SK-N-SH (cell line): ENCODE results near the gene EMCN. TPM values are rescaled to one million over a fixed set of nuclear protein-coding genes. Genes with fewer than 3 reads are reported as not detected.

Experiments
- CTCF ChIA-PET: fragments of 300-600, 350-600 bp; formaldehyde crosslinking; extraction: SDS; loops from one replicate; lab custom pipeline; 2021; lab: Yijun Ruan, JAX
- POLR2A ChIA-PET: fragments of 350-600 bp; sonication (Branson Sonifier 250); formaldehyde crosslinking; extraction: SDS; loops from one replicate; lab custom pipeline; 2020; ENCODE audit warnings: antibody characterized with exemption, inconsistent platforms; lab: Yijun Ruan, JAX
- DNase-seq: peaks from one replicate; pipeline ENCODE4 v3.0.0; 2012
- H2AFZ ChIP-seq: fragments of 200-600 bp; sonication (generic); 2 replicates; pipeline ENCODE4 v1.8.1; 2016; ENCODE audit warnings: antibody characterized with exemption, mild to moderate bottlenecking, low read depth
- H3F3A ChIP-seq: fragments of 200-600 bp; sonication (generic); replicated peaks from 2 replicates; pipeline ENCODE3; 2016; ENCODE audit warnings: antibody characterized with exemption, mild to moderate bottlenecking; ENCODE audit not compliant: insufficient read depth
- H3K27ac ChIP-seq, 2 experiments: fragments of 200-500 bp in 1 of 2; fragments of 200-600 bp in 1 of 2; sonication (Bioruptor generic) in 1 of 2; sonication (generic), shearing (Covaris generic) in 1 of 2; 2 replicates each; pipeline versions ENCODE4 v1.5.1 to v1.6.1; 2014 to 2016; ENCODE audit warnings: low read depth in 2 of 2, inconsistent platforms in 1 of 2, low read length in 1 of 2, mild to moderate bottlenecking in 1 of 2, mixed read lengths in 1 of 2
- H3K27me3 ChIP-seq: fragments of 200-600 bp; sonication (generic), shearing (Covaris generic); 2 replicates; pipeline ENCODE4 v1.6.1; 2016; ENCODE audit warnings: mixed run types; ENCODE audit not compliant: insufficient read depth
- H3K36me3 ChIP-seq, 2 experiments: fragments of 200-500 bp in 1 of 2; fragments of 200-600 bp in 1 of 2; sonication (Bioruptor generic) in 1 of 2; sonication (generic) in 1 of 2; replicated peaks in 1 of 2; 2 replicates each; pipeline versions ENCODE3 to v1.5.1; 2014 to 2016; ENCODE audit warnings: low read length in 1 of 2, mild to moderate bottlenecking in 1 of 2; ENCODE audit not compliant: insufficient read depth in 2 of 2, control insufficient read depth in 1 of 2
- H3K4me1 ChIP-seq, 2 experiments: fragments of 200-500 bp in 1 of 2; fragments of 200-600 bp in 1 of 2; sonication (Bioruptor generic) in 1 of 2; sonication (generic), shearing (Covaris generic) in 1 of 2; 2 replicates each; pipeline versions ENCODE4 v1.5.1 to v1.6.1; 2014 to 2016; ENCODE audit warnings: low read depth in 1 of 2, low read length in 1 of 2, mixed run types in 1 of 2; ENCODE audit not compliant: insufficient read depth in 2 of 2, control insufficient read depth in 1 of 2
- H3K4me2 ChIP-seq: fragments of 200-600 bp; sonication (generic), shearing (Covaris generic); 2 replicates; pipeline ENCODE4 v1.6.1; 2017; ENCODE audit warnings: mixed run types
- H3K4me3 ChIP-seq, 2 experiments: fragments of 200-500 bp in 1 of 2; fragments of 200-600 bp in 1 of 2; sonication (Bioruptor generic) in 1 of 2; sonication (generic), shearing (Covaris generic) in 1 of 2; 2 replicates each; pipeline versions ENCODE4 v1.5.1 to v1.8.1; 2014 to 2016; ENCODE audit warnings: low read depth in 2 of 2, inconsistent platforms in 1 of 2, low read length in 1 of 2, mild to moderate bottlenecking in 1 of 2, mixed read lengths in 1 of 2, moderate library complexity in 1 of 2
- H3K79me2 ChIP-seq: fragments of 200-600 bp; sonication (generic); 2 replicates; pipeline ENCODE4 v1.8.1; 2017; ENCODE audit warnings: mild to moderate bottlenecking; ENCODE audit not compliant: insufficient read depth
- H3K9ac ChIP-seq: fragments of 200-600 bp; sonication (generic); 2 replicates; pipeline ENCODE4 v1.6.1; 2017; ENCODE audit warnings: mixed run types
- H3K9me2 ChIP-seq: fragments of 200-600 bp; sonication (generic); 2 replicates; pipeline ENCODE4 v1.6.1; 2017; ENCODE audit warnings: mixed run types
- H3K9me3 ChIP-seq: fragments of 200-600 bp; sonication (generic); 2 replicates; pipeline ENCODE4 v1.6.1; 2017; ENCODE audit warnings: mixed run types, mild to moderate bottlenecking, moderate library complexity
- H4K20me1 ChIP-seq: fragments of 200-600 bp; sonication (generic); 2 replicates; pipeline ENCODE4 v1.6.1; 2017; ENCODE audit warnings: mild to moderate bottlenecking, mixed run types; ENCODE audit not compliant: insufficient read depth
- EP300 ChIP-seq, 2 experiments: IDR thresholded peaks; 2 replicates each; pipeline versions ENCODE4 v1.4.0 to v1.6.1; 2012; ENCODE audit warnings: borderline replicate concordance in 1 of 2, low read depth in 1 of 2, low read length in 1 of 2
- FOSL2 ChIP-seq: IDR thresholded peaks from 2 replicates; pipeline ENCODE4 v1.4.0; 2012; ENCODE audit warnings: low read depth, mild to moderate bottlenecking, moderate library complexity, borderline replicate concordance
- FOXJ3 ChIP-seq: sonication (generic); formaldehyde crosslinking; IDR thresholded peaks from 2 replicates; pipeline ENCODE4 v1.5.1; 2020; ENCODE audit warnings: mild to moderate bottlenecking, missing genetic modification reagents
- JUND ChIP-seq: IDR thresholded peaks from 2 replicates; pipeline ENCODE4 v1.4.0; 2012
- MEF2A ChIP-seq: IDR thresholded peaks from 2 replicates; pipeline ENCODE4 v1.4.0; 2012; ENCODE audit warnings: low read depth, borderline replicate concordance
- MXI1 ChIP-seq: IDR thresholded peaks from 2 replicates; pipeline ENCODE4 v1.6.1; 2012; ENCODE audit warnings: mild to moderate bottlenecking, low read depth, low read length, improper control_type of control experiment
- NFIC ChIP-seq: IDR thresholded peaks from 2 replicates; pipeline ENCODE4 v1.4.0; 2012; ENCODE audit warnings: borderline replicate concordance
- NRF1 ChIP-seq: IDR thresholded peaks from 2 replicates; pipeline ENCODE4 v1.6.1; 2012; ENCODE audit warnings: low read depth, mild to moderate bottlenecking, low read length
- POLR2AphosphoS5 ChIP-seq: IDR thresholded peaks from 2 replicates; pipeline ENCODE4 v1.6.1; 2012; ENCODE audit warnings: low read depth, low read length
- RCOR1 ChIP-seq: fragments of 150-350 bp; IDR thresholded peaks from 2 replicates; pipeline ENCODE4 v1.6.1; 2017; ENCODE audit warnings: antibody characterized with exemption, low read length
- SIN3A ChIP-seq: IDR thresholded peaks from 2 replicates; pipeline ENCODE4 v1.6.1; 2012; ENCODE audit warnings: low read depth, mild to moderate bottlenecking, low read length, moderate library complexity, borderline replicate concordance
- SMC3 ChIP-seq: IDR thresholded peaks from 2 replicates; pipeline ENCODE4 v1.6.1; 2012; ENCODE audit warnings: low read depth, low read length, improper control_type of control experiment
- TAF1 ChIP-seq: IDR thresholded peaks from 2 replicates; pipeline ENCODE4 v1.6.1; 2012; ENCODE audit warnings: low read depth, mild to moderate bottlenecking, low read length, moderate library complexity, borderline replicate concordance
- TCF12 ChIP-seq: IDR thresholded peaks from 2 replicates; pipeline ENCODE4 v1.4.0; 2012
- YY1 ChIP-seq: IDR thresholded peaks from 2 replicates; pipeline ENCODE4 v1.4.0; 2012; ENCODE audit warnings: low read depth, mild to moderate bottlenecking
- WGBS: methylation state at CpG from one replicate; pipeline ENCODE4 v1.1.6; 2017; ENCODE audit warnings: low lambda C conversion rate; 5-methylcytosine and 5-hydroxymethylcytosine counted together
- polyA plus RNA-seq, 3 experiments: library from polyadenylated mRNA; depleted of rRNA; stranded (reverse); fragments of >200 nt; gene quantifications; 2 replicates each; pipeline ENCODE4 v1.2.3, GENCODE V29; 2012
- TF ChIP-seq, protein P1 (sequence below): IDR thresholded peaks from 2 replicates; pipeline ENCODE4; 2012
- TF ChIP-seq, protein P2 (sequence below): fragments of 200-600 bp; sonication (generic); IDR thresholded peaks from 2 replicates; pipeline ENCODE4 v1.6.1; 2017; ENCODE audit warnings: antibody characterized with exemption, mild to moderate bottlenecking, moderate library complexity
- TF ChIP-seq, protein P3 (sequence below): fragments of 150-350 bp; IDR thresholded peaks from 2 replicates; pipeline ENCODE4 v1.6.1; 2016; ENCODE audit warnings: mild to moderate bottlenecking, low read depth, low read length

Gene EMCN
- polyA plus RNA-seq, 1 of the 3 experiments (the other 2 are of a cell fraction), result 0.30 TPM

DNA sequence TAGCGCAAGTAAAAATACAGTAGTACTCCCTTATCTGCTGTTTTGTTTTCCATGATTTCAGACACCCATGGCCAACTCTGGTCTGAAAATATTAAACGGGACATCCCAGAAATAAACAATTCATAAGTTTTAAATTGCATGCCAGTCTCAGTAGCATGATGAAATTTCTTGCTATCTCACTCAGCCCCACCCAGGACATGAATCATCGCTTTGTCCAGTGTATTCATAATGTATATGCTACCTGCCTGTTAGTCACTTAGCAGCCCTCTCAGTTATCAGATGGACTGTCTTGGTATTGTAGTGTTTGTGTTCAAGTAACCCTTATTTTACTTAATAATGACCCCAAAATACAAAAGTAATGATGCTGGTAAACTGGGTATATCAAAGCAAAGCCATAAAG is 169.3 kb downstream of the EMCN start (continued):
- TF ChIP-seq, protein P1, sequence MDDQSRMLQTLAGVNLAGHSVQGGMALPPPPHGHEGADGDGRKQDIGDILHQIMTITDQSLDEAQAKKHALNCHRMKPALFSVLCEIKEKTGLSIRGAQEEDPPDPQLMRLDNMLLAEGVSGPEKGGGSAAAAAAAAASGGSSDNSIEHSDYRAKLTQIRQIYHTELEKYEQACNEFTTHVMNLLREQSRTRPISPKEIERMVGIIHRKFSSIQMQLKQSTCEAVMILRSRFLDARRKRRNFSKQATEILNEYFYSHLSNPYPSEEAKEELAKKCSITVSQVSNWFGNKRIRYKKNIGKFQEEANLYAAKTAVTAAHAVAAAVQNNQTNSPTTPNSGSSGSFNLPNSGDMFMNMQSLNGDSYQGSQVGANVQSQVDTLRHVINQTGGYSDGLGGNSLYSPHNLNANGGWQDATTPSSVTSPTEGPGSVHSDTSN, result peak; percentile 41; the same call in 1 of the 2 replicates
- TF ChIP-seq MEF2A (no peak), EP300 (IDR thresholded peaks at IDR 0.05; ENCODE audit: borderline replicate concordance in 1 of 2, low read depth in 1 of 2, low read length in 1 of 2) (no peak), YY1 (no peak), NRF1 (no peak), MXI1 (no peak), SMC3 (no peak), FOSL2 (peak; percentile 71; the same call in 1 of the 2 replicates)

DNA sequence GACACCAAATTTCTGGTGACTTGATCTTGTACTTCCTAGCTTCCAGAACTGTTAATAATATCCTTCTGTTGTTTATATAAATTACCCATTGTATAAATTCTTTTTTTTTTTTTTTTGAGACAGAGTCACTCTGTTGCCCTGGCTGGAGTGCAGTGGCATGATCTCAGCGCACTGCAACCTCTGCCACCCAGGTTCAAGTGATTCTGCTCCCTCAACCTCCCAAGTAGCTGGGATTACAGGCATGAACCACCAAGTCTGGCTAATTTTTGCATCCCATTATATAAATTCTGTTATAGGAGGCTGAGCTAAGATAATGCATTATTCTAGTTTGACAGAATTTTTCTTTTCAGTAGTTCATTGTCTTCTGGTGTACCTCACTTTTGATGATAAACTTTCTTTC is 170.6 kb downstream of the EMCN start:
- no peaks in the 10 kb centered on the region for H3K9me3 ChIP-seq
- H2AFZ ChIP-seq, result no peak overlapping the region
- no peak overlapping the region for H3K9ac ChIP-seq
- no peak overlapping the region for H3K4me3 ChIP-seq
- no peaks in the 10 kb centered on the region for H3K27me3 ChIP-seq
- DNase-seq, result no peak
- H3F3A ChIP-seq, result no peaks in the 10 kb centered on the region
- TF ChIP-seq POLR2AphosphoS5 (no peak), MEF2A (no peak), SIN3A (no peak), SMC3 (no peak), TAF1 (no peak)
- TF ChIP-seq, protein P2, sequence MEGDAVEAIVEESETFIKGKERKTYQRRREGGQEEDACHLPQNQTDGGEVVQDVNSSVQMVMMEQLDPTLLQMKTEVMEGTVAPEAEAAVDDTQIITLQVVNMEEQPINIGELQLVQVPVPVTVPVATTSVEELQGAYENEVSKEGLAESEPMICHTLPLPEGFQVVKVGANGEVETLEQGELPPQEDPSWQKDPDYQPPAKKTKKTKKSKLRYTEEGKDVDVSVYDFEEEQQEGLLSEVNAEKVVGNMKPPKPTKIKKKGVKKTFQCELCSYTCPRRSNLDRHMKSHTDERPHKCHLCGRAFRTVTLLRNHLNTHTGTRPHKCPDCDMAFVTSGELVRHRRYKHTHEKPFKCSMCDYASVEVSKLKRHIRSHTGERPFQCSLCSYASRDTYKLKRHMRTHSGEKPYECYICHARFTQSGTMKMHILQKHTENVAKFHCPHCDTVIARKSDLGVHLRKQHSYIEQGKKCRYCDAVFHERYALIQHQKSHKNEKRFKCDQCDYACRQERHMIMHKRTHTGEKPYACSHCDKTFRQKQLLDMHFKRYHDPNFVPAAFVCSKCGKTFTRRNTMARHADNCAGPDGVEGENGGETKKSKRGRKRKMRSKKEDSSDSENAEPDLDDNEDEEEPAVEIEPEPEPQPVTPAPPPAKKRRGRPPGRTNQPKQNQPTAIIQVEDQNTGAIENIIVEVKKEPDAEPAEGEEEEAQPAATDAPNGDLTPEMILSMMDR, result no peak
- H3K4me1 ChIP-seq, result peaks cover 0 to 5% of the 10 kb centered on the region in 2 experiments; a peak in 1 of 4 replicates
- no peaks in the 10 kb centered on the region for H3K9me2 ChIP-seq
- H4K20me1 ChIP-seq, result no peaks in the 10 kb centered on the region
- WGBS, result 95% methylated on average over 1 of the region's 1 CpG
- CTCF ChIA-PET, result no interaction called here
- no peak overlapping the region for H3K4me2 ChIP-seq
- no peaks in the 10 kb centered on the region for H3K79me2 ChIP-seq
- POLR2A ChIA-PET, result no interaction called here
- H3K36me3 ChIP-seq, result no peaks in the 10 kb centered on the region
- no peak overlapping the region for H3K27ac ChIP-seq

DNA sequence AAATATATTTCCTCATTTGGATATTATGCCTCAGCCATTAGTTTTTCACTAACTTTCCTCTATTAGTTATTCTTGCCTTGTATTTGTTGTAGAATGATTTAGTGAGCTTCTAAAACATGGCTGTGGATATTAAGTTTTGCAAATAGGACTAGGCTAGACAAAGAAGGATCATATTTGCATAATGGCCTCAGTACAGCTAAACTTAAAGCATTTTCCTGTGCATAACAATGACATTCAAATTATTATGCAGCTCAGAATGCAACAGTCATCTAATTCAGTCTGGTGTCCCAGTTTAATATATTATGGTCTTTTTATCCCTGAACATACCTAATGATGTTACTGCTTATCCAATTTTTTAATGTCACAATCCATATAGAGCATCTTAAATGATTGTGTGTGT is 172.2 kb downstream of the EMCN start:
- Histone ChIP-seq H3F3A (no peaks in the 10 kb centered on the region), H3K27me3 (no peaks in the 10 kb centered on the region), H2AFZ (no peak overlapping the region), H3K27ac (no peak overlapping the region), H3K9me3 (no peaks in the 10 kb centered on the region), H3K36me3 (no peaks in the 10 kb centered on the region), H3K4me2 (no peak overlapping the region), H3K4me3 (no peak overlapping the region), H3K9ac (no peak overlapping the region), H3K4me1 (peaks cover 0 to 5% of the 10 kb centered on the region in 2 experiments; a peak in 1 of 4 replicates), H3K79me2 (no peaks in the 10 kb centered on the region), H3K9me2 (no peaks in the 10 kb centered on the region), H4K20me1 (no peaks in the 10 kb centered on the region)
- ChIA-PET CTCF (no interaction called here), POLR2A (no interaction called here)
- DNase-seq, result no peak
- TF ChIP-seq TAF1 (no peak), RCOR1 (no peak), YY1 (no peak), SMC3 (no peak), FOSL2 (no peak), FOXJ3 (CRISPR knock-in tag) (no peak), JUND (no peak), NFIC (no peak), TCF12 (no peak), POLR2AphosphoS5 (no peak)
- TF ChIP-seq, protein P2, result no peak
- TF ChIP-seq, protein P3, sequence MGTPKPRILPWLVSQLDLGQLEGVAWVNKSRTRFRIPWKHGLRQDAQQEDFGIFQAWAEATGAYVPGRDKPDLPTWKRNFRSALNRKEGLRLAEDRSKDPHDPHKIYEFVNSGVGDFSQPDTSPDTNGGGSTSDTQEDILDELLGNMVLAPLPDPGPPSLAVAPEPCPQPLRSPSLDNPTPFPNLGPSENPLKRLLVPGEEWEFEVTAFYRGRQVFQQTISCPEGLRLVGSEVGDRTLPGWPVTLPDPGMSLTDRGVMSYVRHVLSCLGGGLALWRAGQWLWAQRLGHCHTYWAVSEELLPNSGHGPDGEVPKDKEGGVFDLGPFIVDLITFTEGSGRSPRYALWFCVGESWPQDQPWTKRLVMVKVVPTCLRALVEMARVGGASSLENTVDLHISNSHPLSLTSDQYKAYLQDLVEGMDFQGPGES, result no peak
- TF ChIP-seq, protein P1, result no peak
